Loucy (cell line): Measurements from ENCODE around the gene C16orf95.

Experiments used
- H2AFZ ChIP-seq: fragments of 200-600 bp; sonication (generic); 2 replicates; pipeline ENCODE4 v1.6.0; 2016; ENCODE audit warnings: antibody characterized with exemption, mild to moderate bottlenecking, low read length, moderate library complexity
- H3F3A ChIP-seq: fragments of 200-600 bp; 2 replicates; pipeline ENCODE4 v1.6.0; 2016; ENCODE audit warnings: antibody characterized with exemption, low read depth, mild to moderate bottlenecking
- H3K27me3 ChIP-seq: fragments of 200-600 bp; sonication (generic); 2 replicates; pipeline ENCODE4 v1.6.1; 2014; ENCODE audit warnings: low read length, mild to moderate bottlenecking; ENCODE audit not compliant: insufficient read depth, poor library complexity, severe bottlenecking
- H3K36me3 ChIP-seq: fragments of 200-600 bp; sonication (generic); 2 replicates; pipeline ENCODE4 v1.6.1; 2016; ENCODE audit warnings: low read length; ENCODE audit not compliant: insufficient read depth
- H3K4me1 ChIP-seq: fragments of 200-600 bp; sonication (generic); 2 replicates; pipeline ENCODE4 v1.5.1; 2014; ENCODE audit warnings: low read length, mild to moderate bottlenecking; ENCODE audit not compliant: insufficient read depth, poor library complexity, severe bottlenecking
- H3K4me2 ChIP-seq: fragments of 200-600 bp; sonication (generic); 2 replicates; pipeline ENCODE4 v1.6.0; 2014; ENCODE audit warnings: antibody characterized with exemption, low read length, low read depth, mild to moderate bottlenecking; ENCODE audit not compliant: poor library complexity, severe bottlenecking
- H3K4me3 ChIP-seq: fragments of 200-600 bp; sonication (generic); 2 replicates; pipeline ENCODE4 v1.5.1; 2014; ENCODE audit warnings: low read length, mild to moderate bottlenecking, mixed read lengths; ENCODE audit not compliant: poor library complexity, severe bottlenecking
- H3K79me2 ChIP-seq: fragments of 200-600 bp; sonication (generic); 2 replicates; pipeline ENCODE4 v1.6.1; 2014; ENCODE audit warnings: low read length; ENCODE audit not compliant: insufficient read depth
- H3K9ac ChIP-seq: fragments of 200-600 bp; sonication (generic); 2 replicates; pipeline ENCODE4 v1.6.0; 2014; ENCODE audit warnings: mild to moderate bottlenecking, low read depth, low read length, moderate library complexity; ENCODE audit not compliant: poor library complexity, severe bottlenecking
- H3K9me2 ChIP-seq: fragments of 200-600 bp; sonication (generic); replicated peaks from 2 replicates; pipeline ENCODE4 v1.6.1; 2016; ENCODE audit warnings: low read depth, low read length, mixed read lengths
- H3K9me3 ChIP-seq: fragments of 200-600 bp; sonication (generic); 2 replicates; pipeline ENCODE4 v1.6.1; 2014; ENCODE audit warnings: mild to moderate bottlenecking, antibody characterized with exemption, low read length, low read depth; ENCODE audit not compliant: insufficient read depth
- H4K20me1 ChIP-seq: fragments of 200-600 bp; sonication (generic); 2 replicates; pipeline ENCODE4 v1.6.0; 2014; ENCODE audit warnings: antibody characterized with exemption, low read length, mild to moderate bottlenecking; ENCODE audit not compliant: insufficient read depth, poor library complexity, severe bottlenecking
- EZH2phosphoT487 ChIP-seq: fragments of 200-600 bp; IDR thresholded peaks from 2 replicates; pipeline ENCODE4 v1.6.1; 2018; ENCODE audit warnings: antibody characterized with exemption, mild to moderate bottlenecking, moderate library complexity, borderline replicate concordance
- TF ChIP-seq, protein P1 (sequence below): fragments of 200-600 bp; sonication (generic); conservative IDR thresholded peaks from 2 replicates; pipeline ENCODE4 v1.5.1; 2014; ENCODE audit warnings: mild to moderate bottlenecking, antibody characterized with exemption, low read length

Gene C16orf95

DNA sequence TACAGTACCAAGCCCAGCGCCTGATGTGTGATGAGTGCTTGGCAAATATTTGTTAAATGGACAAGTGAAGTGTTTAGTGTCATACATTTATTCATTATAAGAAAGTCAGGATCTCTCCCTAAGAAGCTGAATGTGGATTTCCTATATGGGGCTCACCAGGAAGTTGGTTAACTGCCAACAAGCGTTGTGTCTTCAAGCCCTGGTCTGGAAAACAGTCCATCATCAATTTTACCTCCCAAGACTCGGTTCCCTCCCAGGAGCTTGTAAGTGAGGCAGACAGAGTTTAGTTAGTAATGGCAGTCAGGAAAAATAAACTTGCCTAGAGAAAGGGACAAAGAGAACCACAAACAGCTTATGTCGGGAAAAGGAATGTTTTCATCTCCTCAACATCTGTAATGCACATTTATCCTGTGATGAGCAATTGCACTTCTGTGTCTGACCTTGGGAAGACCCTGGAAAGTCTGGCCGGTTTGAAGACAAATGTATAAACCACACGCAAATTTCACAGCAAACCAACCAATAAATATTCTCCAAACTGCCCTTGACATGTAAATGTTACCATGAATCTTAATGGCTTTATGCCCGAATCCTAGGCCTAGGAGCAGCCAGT, 28.3 kb downstream of the C16orf95 start:
- H3K9me2 ChIP-seq, result no peaks in the 10 kb centered on the region
- H2AFZ ChIP-seq, result no peak overlapping the region
- no peaks in the 10 kb centered on the region for H3F3A ChIP-seq
- TF ChIP-seq EZH2phosphoT487, result no peak
- TF ChIP-seq, protein P1, sequence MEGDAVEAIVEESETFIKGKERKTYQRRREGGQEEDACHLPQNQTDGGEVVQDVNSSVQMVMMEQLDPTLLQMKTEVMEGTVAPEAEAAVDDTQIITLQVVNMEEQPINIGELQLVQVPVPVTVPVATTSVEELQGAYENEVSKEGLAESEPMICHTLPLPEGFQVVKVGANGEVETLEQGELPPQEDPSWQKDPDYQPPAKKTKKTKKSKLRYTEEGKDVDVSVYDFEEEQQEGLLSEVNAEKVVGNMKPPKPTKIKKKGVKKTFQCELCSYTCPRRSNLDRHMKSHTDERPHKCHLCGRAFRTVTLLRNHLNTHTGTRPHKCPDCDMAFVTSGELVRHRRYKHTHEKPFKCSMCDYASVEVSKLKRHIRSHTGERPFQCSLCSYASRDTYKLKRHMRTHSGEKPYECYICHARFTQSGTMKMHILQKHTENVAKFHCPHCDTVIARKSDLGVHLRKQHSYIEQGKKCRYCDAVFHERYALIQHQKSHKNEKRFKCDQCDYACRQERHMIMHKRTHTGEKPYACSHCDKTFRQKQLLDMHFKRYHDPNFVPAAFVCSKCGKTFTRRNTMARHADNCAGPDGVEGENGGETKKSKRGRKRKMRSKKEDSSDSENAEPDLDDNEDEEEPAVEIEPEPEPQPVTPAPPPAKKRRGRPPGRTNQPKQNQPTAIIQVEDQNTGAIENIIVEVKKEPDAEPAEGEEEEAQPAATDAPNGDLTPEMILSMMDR, result no peak
- H3K27me3 ChIP-seq, result no peaks in the 10 kb centered on the region
- H3K9me3 ChIP-seq, result no peaks in the 10 kb centered on the region
- H3K4me3 ChIP-seq, result no peak overlapping the region
- H3K79me2 ChIP-seq, result no peaks in the 10 kb centered on the region
- no peaks in the 10 kb centered on the region for H4K20me1 ChIP-seq
- H3K9ac ChIP-seq, result no peak overlapping the region
- H3K36me3 ChIP-seq, result no peaks in the 10 kb centered on the region
- H3K4me2 ChIP-seq, result no peak overlapping the region
- peaks cover 4% of the 10 kb centered on the region for H3K4me1 ChIP-seq

- H3F3A ChIP-seq, result no peaks in the 10 kb centered on the region
- TF ChIP-seq, protein P1, result no peak
- TF ChIP-seq EZH2phosphoT487, result no peak
- H3K4me1 ChIP-seq, result peaks cover 4% of the 10 kb centered on the region
- no peak overlapping the region for H2AFZ ChIP-seq
- no peak overlapping the region for H3K4me3 ChIP-seq
- no peaks in the 10 kb centered on the region for H3K9me3 ChIP-seq
- no peak overlapping the region for H3K4me2 ChIP-seq
- H4K20me1 ChIP-seq, result no peaks in the 10 kb centered on the region
- no peaks in the 10 kb centered on the region for H3K9me2 ChIP-seq
- H3K27me3 ChIP-seq, result no peaks in the 10 kb centered on the region
- H3K36me3 ChIP-seq, result no peaks in the 10 kb centered on the region
- no peak overlapping the region for H3K9ac ChIP-seq
- no peaks in the 10 kb centered on the region for H3K79me2 ChIP-seq
Observed at GRCh38 chr16:87286839-87287626, 30.2 kb downstream of the C16orf95 start.

GRCh38 chr16:87284183-87284582, 33.0 kb downstream of the C16orf95 start:
- H3K9me3 ChIP-seq, result no peaks in the 10 kb centered on the region

More at GRCh38 chr16:87284183-87284582, 33.0 kb downstream of the C16orf95 start:
- H3K9me2 ChIP-seq, result no peaks in the 10 kb centered on the region
- H3F3A ChIP-seq, result no peaks in the 10 kb centered on the region
- H3K27me3 ChIP-seq, result no peaks in the 10 kb centered on the region
- H3K4me1 ChIP-seq, result peaks cover 3% of the 10 kb centered on the region
- no peak overlapping the region for H3K4me2 ChIP-seq
- no peaks in the 10 kb centered on the region for H3K79me2 ChIP-seq
- H3K36me3 ChIP-seq, result no peaks in the 10 kb centered on the region
- no peak overlapping the region for H2AFZ ChIP-seq
- H3K4me3 ChIP-seq, result no peak overlapping the region
- H4K20me1 ChIP-seq, result no peaks in the 10 kb centered on the region
- H3K9ac ChIP-seq, result no peak overlapping the region
- TF ChIP-seq, protein P1, result no peak
- TF ChIP-seq EZH2phosphoT487, result no peak
